ENCODE data around the gene NECAB3. TPM values are rescaled to one million over a fixed set of nuclear protein-coding genes. Genes with fewer than 3 reads are reported as not detected.
A peak's percentile ranks its signal among the peaks of the same experiment; 100 is the strongest.

NECAB3 gene
- total and polyA plus RNA-seq, 2 of the 13 experiments (the other 11 are each of a cell fraction or from before 2014, with no cell fraction given), result 61.5 to 65.5 TPM

DNA sequence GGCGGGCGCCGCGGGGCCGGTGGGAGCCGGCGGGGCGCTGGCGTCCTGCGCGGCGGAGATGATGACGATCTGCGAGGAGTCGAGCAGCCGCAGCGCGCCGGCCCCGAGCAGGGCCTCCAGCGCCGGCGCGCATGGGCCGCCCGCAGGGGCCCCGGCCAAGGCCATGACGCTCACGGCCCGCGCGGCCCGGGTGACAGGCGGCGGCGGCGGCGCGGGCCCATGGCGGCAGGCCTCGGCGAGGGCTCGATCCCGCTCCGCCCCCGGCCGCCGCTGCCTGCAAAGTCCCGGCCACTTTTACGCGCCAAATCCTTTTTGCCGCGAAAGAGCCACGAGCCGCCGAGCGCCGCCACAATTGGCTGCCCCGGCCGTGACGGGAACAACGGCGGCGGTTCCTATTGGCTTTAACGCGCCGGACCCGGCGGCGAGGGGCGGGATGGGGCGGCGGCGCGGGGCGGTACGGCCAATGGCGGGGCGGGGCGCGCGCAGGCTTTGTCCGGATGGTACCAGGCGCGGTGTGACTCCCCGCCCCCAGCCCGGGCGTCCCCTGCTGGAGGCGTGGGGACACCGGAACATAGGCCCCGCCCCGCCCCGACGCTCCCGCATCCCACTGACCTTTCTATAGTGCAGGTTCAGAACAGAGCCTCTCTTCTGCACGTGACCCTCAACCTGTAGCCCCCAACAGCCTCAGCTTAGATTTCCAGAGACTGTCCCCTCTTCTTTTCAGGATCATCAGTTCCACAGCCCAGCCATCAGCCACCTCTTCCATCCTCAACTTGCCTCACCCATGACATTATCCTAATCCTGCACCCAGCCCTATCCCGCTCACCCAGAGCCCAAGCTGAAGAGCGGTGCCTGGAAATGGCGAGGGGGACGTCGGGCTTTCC, 12.1 kb upstream of the NECAB3 start, which contains the start of gene E2F1 (continued):
- TF ChIP-seq E2F2 (CRISPR knock-in tag; IDR thresholded peaks at IDR 0.05; ENCODE audit: borderline replicate concordance), result peak; percentile 99; the same call in 1 of the 2 replicates
- TF ChIP-seq NFATC3 (CRISPR knock-in tag; IDR thresholded peaks at IDR 0.05), result no peak
- peak; percentile 63 for TF ChIP-seq SOX5 (CRISPR knock-in tag; IDR thresholded peaks at IDR 0.05; ENCODE audit: borderline replicate concordance)
- TF ChIP-seq NAIF1 (CRISPR knock-in tag; IDR thresholded peaks at IDR 0.05; ENCODE audit: borderline replicate concordance), result no peak
- TF ChIP-seq, protein P1, sequence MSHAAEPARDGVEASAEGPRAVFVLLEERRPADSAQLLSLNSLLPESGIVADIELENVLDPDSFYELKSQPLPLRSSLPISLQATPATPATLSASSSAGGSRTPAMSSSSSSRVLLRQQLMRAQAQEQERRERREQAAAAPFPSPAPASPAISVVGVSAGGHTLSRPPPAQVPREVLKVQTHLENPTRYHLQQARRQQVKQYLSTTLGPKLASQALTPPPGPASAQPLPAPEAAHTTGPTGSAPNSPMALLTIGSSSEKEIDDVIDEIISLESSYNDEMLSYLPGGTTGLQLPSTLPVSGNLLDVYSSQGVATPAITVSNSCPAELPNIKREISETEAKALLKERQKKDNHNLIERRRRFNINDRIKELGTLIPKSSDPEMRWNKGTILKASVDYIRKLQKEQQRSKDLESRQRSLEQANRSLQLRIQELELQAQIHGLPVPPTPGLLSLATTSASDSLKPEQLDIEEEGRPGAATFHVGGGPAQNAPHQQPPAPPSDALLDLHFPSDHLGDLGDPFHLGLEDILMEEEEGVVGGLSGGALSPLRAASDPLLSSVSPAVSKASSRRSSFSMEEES (CRISPR knock-in tag; IDR thresholded peaks at IDR 0.05), result peak; percentile 88
- TF ChIP-seq ZNF326 (CRISPR knock-in tag; IDR thresholded peaks at IDR 0.05; ENCODE audit: borderline replicate concordance), result no peak
- no peak for TF ChIP-seq ZBTB8A (CRISPR knock-in tag; IDR thresholded peaks at IDR 0.05; ENCODE audit: borderline replicate concordance, low read depth)
- TF ChIP-seq ARID4A (CRISPR knock-in tag; IDR thresholded peaks at IDR 0.05; ENCODE audit: borderline replicate concordance), result peak; percentile 91; the same call in 1 of the 2 replicates
- TF ChIP-seq, protein P2, sequence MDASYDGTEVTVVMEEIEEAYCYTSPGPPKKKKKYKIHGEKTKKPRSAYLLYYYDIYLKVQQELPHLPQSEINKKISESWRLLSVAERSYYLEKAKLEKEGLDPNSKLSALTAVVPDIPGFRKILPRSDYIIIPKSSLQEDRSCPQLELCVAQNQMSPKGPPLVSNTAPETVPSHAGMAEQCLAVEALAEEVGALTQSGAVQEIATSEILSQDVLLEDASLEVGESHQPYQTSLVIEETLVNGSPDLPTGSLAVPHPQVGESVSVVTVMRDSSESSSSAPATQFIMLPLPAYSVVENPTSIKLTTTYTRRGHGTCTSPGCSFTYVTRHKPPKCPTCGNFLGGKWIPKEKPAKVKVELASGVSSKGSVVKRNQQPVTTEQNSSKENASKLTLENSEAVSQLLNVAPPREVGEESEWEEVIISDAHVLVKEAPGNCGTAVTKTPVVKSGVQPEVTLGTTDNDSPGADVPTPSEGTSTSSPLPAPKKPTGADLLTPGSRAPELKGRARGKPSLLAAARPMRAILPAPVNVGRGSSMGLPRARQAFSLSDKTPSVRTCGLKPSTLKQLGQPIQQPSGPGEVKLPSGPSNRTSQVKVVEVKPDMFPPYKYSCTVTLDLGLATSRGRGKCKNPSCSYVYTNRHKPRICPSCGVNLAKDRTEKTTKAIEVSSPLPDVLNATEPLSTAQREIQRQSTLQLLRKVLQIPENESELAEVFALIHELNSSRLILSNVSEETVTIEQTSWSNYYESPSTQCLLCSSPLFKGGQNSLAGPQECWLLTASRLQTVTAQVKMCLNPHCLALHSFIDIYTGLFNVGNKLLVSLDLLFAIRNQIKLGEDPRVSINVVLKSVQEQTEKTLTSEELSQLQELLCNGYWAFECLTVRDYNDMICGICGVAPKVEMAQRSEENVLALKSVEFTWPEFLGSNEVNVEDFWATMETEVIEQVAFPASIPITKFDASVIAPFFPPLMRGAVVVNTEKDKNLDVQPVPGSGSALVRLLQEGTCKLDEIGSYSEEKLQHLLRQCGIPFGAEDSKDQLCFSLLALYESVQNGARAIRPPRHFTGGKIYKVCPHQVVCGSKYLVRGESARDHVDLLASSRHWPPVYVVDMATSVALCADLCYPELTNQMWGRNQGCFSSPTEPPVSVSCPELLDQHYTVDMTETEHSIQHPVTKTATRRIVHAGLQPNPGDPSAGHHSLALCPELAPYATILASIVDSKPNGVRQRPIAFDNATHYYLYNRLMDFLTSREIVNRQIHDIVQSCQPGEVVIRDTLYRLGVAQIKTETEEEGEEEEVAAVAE (CRISPR knock-in tag; IDR thresholded peaks at IDR 0.05; ENCODE audit: borderline replicate concordance), result peak; percentile 82; the same call in 1 of the 2 replicates
- no peak for TF ChIP-seq MAFG (CRISPR knock-in tag; IDR thresholded peaks at IDR 0.05)
- TF ChIP-seq HNRNPH1 (optimal IDR thresholded peaks at IDR 0.05; ENCODE audit: low read depth, low read length), result no peak
- TF ChIP-seq NRL (CRISPR knock-in tag; IDR thresholded peaks at IDR 0.05; ENCODE audit: borderline replicate concordance), result no peak; the same call in 1 of the 2 replicates
- TF ChIP-seq TMF1 (CRISPR knock-in tag; IDR thresholded peaks at IDR 0.05; ENCODE audit: low read depth), result peak; percentile 97; the same call in 1 of the 2 replicates
- TF ChIP-seq HHEX (CRISPR knock-in tag; IDR thresholded peaks at IDR 0.05), result no peak
- TF ChIP-seq ZNF253 (CRISPR knock-in tag; IDR thresholded peaks at IDR 0.05; ENCODE audit: borderline replicate concordance), result 0 out of 2 replicates have a peak, but pooled peaks have one; percentile 70
- no peak for TF ChIP-seq XBP1 (CRISPR knock-in tag; IDR thresholded peaks at IDR 0.05)
- no peak for TF ChIP-seq KDM1A (CRISPR knock-in tag; IDR thresholded peaks at IDR 0.05)
